Measurements from ENCODE around the gene PACS2.

PACS2 gene

DNA sequence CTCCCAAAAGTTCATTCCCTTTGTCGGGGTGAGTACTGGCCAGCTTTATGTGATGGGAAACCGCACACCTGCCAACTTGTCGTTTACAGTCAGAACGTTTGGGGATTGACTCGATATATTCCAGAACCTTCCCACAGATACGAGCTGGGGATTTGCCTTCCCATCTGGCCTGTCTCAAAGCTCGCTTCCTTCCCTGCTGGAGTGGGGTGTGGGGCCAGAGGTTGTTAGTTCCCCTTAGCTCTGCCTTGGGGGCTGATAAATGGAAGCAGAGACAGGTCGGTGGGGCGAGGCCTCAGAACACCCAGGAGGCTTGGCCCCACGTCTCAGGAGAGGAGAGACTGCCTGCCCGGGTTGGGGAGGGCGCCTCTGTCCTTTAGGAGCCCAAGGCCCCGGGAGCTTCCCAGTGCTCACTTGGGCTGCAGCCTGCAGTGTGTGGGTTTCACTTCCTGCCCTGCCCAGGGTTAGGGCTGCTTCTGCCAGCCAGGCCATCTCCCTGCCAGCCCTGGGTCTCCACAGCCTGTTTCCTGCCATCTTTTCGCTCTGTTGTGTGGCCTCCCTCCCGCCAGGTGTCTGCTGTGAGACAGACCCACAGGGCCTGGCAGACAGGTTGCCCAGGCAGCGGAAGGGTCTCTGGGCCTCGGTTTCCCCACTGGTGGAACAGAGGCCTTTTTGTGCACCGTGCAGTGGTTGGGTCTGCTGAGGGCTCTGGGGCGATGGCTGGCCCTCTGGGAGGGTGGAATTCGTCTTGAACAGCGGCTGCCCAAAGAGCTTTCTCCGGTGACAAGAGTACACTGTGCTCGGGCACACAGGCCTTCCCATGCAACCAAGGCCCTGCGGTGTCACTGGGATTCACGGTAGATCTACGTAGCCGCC, 75.7 kb downstream of the PACS2 start:
- DNase-seq, result peak; percentile 31

DNA sequence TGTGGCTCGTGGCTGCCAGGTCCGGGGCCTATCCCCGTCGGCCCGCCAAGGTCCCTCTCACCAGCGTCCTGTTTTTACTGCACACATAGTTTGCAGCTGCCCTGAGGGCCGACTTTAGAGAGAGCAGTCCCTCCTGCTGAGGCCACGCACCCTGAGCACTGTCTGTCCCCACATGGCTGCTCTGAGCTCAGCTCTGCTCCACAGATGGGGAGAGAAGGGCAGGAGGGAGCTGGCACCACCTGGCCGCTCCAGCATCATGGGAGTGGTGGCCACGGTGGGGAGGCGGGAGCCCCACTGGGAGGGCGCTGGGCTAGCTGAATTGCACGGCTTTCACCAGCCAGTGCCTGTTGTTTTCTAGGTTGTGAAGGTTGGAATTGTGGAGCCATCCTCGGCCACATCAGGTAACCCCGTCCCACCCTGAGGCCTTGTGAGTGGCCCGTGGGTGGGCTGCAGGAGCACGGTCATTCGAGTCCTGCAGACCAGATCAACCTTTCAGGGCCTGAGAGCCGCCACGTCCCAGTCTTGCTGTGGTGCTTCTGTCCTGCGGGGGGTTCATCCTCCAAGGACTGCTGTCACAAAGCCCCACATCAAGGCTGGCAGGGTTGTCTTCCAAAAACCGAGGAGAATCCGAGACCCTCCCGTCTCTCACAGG, 76.4 kb downstream of the PACS2 start:
- DNase-seq, result no peak

DNA sequence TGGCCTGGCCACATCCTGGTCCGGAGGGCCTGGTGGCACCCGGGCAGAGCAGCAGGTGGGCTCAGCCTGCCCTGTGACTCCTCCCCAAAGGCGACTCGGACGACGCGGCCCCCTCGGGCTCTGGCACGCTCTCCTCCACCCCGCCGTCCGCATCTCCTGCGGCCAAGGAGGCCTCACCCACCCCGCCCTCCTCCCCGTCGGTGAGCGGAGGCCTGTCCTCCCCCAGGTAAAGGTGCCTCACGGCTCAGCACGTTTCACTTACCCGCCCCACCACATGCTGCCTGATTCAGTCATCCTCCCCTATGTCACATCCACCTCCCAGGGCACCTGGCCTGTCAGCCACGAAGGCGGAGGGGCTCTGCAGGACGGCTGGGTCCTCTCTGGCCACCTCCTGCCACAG, 77.0 kb downstream of the PACS2 start:
- DNase-seq, result no peak

DNA sequence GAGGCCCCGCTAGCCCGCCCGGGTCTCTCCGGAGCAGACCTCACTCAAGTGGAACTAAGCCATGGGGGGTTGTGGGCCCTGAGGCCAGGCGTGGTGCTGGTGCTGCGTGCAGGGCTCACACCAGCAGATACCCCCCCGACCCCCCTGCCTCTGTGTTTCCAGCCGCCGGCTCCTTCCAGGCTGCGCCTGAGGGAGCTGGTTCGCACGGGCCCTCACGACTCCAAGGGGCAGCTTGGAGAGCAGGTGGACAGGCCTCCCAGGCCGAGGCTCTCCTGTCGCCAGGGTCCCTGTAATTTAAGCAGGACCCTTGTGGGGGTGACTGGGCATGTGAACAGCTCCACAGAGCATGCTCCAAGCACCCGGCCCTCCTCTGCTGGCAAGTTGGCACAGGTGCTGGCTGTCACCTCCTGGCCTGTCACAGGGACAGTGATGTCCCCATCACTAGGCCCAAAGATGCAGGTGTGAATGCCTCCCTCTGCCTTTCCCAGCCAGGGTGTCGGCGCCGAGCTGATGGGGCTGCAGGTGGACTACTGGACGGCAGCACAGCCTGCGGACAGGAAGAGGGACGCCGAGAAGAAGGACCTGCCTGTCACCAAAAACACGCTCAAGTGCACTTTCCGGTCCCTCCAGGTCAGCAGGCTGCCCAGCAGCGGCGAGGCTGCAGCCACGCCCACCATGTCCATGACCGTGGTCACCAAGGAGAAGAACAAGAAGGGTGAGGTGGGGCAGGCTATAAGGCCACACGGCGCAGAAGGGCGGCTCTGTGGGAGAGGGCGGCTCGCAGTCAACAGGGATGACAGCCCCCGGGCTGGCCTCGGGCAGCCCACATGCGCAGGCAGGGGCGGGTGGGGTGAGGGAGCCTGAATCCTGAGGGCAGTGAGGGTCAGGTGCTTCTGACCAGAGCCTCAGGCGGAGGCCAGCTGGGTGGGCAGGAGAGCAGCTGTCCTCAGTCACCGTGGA, 77.9 kb downstream of the PACS2 start:
- no peak for DNase-seq

GRCh38 chr14:105393151-105393550, 78.6 kb downstream of the PACS2 start:
- no peak for DNase-seq

DNA sequence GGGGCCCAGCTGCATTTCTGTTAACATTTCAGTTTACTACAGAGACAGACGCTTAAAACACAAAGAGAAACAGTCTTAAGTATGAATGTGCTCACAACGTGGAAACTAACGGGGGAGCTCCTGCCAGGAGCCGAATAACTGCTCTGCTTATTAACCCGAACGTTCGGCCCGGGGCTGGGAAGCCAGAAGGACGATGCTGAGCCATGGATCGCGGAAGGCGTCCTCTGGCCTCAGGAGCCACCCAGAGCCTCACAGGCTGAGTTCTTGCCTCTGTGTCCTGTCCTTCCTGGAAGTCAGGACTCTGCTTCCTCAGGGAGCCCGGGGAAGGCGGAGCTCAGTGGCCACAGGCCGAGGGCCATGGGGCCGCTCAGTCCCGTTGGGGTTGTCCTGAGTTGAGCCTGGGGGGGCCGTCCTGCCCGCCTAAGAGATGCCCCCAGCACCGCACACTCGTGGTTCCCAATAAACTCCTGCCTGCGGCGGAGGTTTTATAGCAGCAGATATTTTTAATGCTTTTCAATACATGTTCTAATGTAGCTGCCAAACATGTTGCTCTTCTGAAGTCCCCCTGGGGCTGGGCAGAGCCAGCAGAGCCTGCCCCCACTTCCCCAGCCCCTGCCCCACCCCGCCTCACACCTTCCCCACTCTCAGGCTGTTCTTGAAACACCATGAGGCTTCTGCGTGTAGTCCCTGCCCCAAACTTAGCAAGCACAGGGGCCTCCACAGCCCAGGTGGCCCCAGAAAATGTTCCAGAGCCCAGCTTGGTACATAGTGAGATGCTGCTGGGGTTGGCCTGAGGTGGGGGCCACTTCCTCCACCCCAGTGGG, 80.4 kb downstream of the PACS2 start:
- DNase-seq, result no peak

DNA sequence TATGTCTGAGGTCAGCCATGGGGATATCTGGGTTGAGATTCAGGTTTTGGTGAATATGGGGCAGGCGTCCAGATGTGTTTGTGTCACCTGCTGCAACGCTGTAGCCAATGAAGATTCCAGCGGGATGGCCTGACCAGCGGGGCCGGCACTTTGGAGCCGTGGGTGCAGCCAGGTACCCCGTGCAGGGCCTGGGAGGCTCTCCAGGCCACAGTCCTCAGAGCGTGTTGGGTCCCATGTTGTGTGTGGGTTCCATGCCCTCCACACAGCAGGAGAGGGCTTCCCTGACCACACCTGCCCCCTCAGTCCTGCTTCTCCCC, 80.9 kb downstream of the PACS2 start:
- no peak for DNase-seq

GRCh38 chr14:105397350-105397931, 82.9 kb downstream of the PACS2 start:
- no peak for DNase-seq

GRCh38 chr14:105398044-105398725, 83.6 kb downstream of the PACS2 start, which contains the start of gene TEX22:
TSS of gene TEX22 (plus strand) at chr14:105398538. CDS start at chr14:105399341, 803 bp downstream.
- peak; percentile 93 for DNase-seq

GRCh38 chr14:105398726-105399465, 84.3 kb downstream of the PACS2 start:
- DNase-seq, result peak; percentile 68

DNA sequence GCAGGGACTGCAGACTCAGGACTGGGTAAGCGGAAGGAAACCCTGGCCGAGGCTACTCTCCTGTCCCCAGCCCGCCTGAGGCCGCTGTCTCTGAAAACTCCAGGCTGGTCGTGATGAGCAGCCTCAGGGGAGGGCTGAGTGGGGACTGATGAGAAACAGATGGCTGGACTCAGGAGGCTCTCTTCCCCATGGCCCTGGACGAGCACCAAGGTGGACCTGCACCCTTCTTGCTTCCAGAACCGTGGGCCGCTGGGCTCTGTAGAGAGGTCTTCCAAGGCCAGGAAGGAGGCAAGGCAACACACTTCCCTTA, 84.9 kb downstream of the PACS2 start:
- no peak for DNase-seq

- DNase-seq, result no peak
Measured at GRCh38 chr14:105400016-105400415, 85.5 kb downstream of the PACS2 start.

DNA sequence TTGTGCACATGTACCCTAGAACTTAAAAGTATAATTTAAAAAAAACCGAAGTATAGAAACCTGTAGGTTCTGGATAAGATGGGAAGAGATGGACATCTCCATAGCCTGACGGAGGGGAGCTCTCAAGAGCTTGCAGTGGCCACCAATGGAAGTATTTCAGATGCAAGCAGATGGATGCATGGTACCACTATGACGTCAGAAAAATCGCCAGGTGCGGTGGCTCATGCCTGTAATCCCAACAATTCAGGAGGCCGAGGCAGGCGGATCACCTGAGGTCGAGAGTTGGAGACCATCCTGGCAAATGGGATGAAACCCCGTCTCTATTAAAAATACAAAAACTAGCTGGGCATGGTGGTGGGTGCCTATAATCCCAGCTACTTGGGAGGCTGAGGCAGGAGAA, 87.2 kb downstream of the PACS2 start:
- no peak for DNase-seq

- no peak for DNase-seq
Measured at GRCh38 chr14:105408592-105408991, 94.0 kb downstream of the PACS2 start.

DNA sequence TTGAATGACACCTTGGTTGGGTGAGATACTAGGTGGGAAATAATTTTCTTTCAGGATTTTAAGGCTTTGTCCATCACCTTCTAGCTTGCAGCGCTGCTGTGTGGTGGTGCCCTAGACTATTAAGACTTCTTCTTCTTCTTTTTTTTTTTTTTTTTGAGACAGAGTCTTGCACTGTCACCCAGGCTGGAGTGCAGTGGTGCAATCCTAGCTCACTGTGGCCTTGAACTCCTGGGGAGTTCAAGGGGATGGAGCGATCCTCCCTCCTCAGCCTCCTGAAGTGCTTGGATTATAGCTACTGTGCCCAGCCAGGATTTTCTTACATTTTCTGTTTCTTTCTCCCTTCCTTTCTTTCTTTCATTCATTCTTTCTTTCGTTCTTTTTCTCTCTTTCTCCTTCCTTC, 94.8 kb downstream of the PACS2 start:
- no peak for DNase-seq

- DNase-seq, result no peak
Measured at GRCh38 chr14:105410642-105411016, 96.1 kb downstream of the PACS2 start.

DNA sequence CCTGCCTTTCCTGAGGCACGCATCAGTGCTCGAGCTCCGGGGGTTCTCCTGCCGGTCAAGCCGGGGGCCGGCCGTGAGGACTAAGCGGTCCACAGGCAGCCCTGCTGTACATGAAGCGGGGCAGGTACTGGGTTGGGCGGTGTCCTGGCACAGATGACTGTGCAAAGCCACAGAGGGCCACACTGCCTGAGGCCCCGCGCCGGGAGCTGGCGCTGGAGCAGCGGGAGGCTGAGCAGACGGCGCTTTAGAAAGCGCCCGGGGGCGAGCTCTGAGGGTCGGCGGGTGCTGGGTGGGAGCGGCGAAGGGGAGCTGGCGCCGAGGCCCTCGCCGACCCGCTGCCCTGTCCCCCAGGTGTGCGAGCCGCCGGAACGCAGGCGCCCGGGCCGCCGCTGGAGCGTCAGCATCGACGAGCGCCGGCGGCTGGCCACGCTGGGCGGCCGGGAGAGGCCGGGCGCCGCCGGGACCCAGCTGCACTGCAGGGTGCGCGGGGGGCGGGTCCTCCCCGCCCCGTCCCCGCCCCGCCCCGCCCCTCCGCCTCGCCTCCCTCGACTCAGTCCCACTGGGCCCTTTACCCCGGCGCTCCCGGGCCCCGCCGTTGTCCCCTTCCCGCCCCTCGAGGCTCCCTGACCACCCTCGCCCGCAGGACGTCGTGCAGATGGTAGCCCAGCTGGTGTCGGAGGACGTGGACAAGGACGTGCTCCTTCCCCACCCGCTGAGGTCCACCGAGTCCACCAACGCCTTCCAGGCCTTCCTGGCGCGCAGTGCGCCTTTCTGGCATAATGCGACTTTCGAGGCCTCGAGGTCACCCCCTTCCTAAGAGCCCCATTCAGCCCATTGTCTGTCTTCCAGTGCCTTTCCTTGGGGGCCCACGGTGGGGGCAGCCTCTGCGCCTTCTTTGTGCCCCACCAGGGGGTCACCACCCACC, 96.7 kb downstream of the PACS2 start:
- peak; percentile 71 for DNase-seq

DNA sequence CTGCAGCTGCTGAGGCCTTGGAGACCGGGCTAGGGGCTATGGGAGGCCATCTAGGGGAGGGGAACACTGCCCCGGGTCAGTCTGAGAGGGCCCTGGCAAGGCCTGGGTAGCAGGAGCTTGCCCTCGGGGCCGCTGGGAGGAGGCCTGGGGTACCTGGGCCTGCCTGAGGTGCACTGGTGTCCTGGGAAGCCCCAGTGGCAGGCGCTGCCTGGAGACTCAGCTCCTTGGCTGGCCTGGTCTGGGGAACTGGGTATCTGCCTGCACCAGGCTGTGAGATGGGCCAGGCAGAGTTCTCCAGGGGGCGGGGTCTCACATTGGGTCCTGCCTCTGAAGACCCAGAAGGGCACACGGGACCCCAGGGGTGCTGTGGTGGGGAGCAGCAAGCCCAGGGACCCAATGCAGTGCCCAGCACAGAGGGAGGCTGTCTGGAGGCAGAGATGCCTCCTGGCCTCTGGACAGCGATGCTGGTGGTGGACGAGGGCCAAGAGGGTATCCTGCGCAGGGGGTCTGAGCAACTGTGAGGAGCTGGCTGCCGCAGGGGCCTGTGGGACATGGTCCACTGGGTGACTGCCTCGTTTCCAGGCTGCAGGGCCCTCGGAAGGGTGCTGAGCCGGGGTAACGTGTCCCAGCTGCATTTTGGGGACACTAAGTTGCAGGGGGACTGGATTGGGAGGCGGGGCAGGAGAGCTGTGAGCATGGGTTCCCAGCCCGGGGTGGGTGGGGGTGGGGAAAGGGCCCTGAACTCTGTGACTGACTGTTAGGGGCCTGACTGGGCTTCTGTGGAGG, 97.6 kb downstream of the PACS2 start:
- DNase-seq, result no peak

Data from hematopoietic multipotent progenitor cell treated with erythropoietin and hydrocortisone succinate and interleukin-3 and kit ligand, for 6 days (in vitro differentiated cells).